ENCODE data around the gene MYLK3.

DNA sequence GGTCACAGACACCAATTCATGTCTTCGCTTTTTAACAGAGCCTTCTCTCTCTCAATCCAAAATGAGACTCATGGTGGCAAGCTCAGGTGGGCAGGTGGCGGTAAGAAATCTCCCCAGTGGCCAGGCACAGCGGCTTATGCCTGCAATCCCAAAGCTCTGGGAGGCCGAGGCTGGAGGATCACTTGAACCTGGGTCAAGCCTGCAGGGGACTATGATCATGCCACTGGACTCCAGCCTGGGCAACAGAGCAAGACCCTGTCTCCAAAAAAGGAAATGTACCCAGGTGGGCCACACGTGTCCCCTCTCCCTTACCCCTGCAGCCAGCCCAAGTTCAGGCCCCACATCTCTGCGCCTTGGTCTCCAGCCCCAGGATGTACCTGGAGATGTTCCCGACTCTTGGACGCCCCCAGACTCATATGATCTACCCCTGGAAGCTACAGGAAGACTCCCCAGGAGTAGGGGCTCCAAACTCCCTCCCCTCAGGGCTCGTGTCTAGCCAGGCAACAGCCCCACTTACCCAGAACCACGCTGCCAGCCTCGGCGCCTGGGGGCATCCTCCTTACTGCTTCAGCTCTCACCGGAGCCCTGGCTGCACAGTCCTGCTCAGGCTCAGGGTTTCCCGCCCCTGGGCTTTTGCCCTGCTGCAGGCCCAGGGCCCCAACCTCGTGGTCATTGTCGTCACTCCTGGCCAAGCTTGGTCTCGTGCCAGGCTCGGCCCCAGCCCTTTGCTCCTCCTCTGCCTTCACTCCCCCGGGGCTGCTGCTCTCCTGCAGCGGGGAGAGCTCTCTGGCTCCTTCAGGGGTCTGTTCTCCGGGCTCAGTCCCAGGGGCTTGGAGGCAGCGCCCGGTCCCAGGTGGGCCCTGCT, 16.2 kb downstream of the MYLK3 start:
- TF ChIP-seq ZNF565 (CRISPR knock-in tag; conservative IDR thresholded peaks at IDR 0.05; ENCODE audit: low read depth) (no peak), ARNTL (CRISPR knock-in tag; IDR thresholded peaks at IDR 0.05; ENCODE audit: borderline replicate concordance, low read depth) (no peak), PPARA (CRISPR knock-in tag; IDR thresholded peaks at IDR 0.05; ENCODE audit: borderline replicate concordance) (no peak), OSR1 (CRISPR knock-in tag; IDR thresholded peaks at IDR 0.05) (no peak), ESRRG (CRISPR knock-in tag; IDR thresholded peaks at IDR 0.05) (no peak), SNAI2 (CRISPR knock-in tag; IDR thresholded peaks at IDR 0.05) (no peak), ZFP30 (CRISPR knock-in tag; IDR thresholded peaks at IDR 0.05) (no peak), ISL1 (CRISPR knock-in tag; IDR thresholded peaks at IDR 0.05) (no peak), ZFP3 (CRISPR knock-in tag; IDR thresholded peaks at IDR 0.05) (no peak)
- TF ChIP-seq, protein P1, sequence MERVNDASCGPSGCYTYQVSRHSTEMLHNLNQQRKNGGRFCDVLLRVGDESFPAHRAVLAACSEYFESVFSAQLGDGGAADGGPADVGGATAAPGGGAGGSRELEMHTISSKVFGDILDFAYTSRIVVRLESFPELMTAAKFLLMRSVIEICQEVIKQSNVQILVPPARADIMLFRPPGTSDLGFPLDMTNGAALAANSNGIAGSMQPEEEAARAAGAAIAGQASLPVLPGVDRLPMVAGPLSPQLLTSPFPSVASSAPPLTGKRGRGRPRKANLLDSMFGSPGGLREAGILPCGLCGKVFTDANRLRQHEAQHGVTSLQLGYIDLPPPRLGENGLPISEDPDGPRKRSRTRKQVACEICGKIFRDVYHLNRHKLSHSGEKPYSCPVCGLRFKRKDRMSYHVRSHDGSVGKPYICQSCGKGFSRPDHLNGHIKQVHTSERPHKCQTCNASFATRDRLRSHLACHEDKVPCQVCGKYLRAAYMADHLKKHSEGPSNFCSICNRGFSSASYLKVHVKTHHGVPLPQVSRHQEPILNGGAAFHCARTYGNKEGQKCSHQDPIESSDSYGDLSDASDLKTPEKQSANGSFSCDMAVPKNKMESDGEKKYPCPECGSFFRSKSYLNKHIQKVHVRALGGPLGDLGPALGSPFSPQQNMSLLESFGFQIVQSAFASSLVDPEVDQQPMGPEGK (CRISPR knock-in tag; IDR thresholded peaks at IDR 0.05; ENCODE audit: borderline replicate concordance), result no peak
- TF ChIP-seq, protein P2, sequence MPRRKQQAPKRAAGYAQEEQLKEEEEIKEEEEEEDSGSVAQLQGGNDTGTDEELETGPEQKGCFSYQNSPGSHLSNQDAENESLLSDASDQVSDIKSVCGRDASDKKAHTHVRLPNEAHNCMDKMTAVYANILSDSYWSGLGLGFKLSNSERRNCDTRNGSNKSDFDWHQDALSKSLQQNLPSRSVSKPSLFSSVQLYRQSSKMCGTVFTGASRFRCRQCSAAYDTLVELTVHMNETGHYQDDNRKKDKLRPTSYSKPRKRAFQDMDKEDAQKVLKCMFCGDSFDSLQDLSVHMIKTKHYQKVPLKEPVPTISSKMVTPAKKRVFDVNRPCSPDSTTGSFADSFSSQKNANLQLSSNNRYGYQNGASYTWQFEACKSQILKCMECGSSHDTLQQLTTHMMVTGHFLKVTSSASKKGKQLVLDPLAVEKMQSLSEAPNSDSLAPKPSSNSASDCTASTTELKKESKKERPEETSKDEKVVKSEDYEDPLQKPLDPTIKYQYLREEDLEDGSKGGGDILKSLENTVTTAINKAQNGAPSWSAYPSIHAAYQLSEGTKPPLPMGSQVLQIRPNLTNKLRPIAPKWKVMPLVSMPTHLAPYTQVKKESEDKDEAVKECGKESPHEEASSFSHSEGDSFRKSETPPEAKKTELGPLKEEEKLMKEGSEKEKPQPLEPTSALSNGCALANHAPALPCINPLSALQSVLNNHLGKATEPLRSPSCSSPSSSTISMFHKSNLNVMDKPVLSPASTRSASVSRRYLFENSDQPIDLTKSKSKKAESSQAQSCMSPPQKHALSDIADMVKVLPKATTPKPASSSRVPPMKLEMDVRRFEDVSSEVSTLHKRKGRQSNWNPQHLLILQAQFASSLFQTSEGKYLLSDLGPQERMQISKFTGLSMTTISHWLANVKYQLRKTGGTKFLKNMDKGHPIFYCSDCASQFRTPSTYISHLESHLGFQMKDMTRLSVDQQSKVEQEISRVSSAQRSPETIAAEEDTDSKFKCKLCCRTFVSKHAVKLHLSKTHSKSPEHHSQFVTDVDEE (CRISPR knock-in tag; IDR thresholded peaks at IDR 0.05), result no peak
- TF ChIP-seq, protein P3, sequence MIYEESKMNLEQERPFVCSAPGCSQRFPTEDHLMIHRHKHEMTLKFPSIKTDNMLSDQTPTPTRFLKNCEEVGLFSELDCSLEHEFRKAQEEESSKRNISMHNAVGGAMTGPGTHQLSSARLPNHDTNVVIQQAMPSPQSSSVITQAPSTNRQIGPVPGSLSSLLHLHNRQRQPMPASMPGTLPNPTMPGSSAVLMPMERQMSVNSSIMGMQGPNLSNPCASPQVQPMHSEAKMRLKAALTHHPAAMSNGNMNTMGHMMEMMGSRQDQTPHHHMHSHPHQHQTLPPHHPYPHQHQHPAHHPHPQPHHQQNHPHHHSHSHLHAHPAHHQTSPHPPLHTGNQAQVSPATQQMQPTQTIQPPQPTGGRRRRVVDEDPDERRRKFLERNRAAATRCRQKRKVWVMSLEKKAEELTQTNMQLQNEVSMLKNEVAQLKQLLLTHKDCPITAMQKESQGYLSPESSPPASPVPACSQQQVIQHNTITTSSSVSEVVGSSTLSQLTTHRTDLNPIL (CRISPR knock-in tag; IDR thresholded peaks at IDR 0.05; ENCODE audit: low read depth), result no peak

Data from SK-N-SH treated with all-trans-retinoic acid at 6 μM for 48 hours (cell line).